Ramos (cell line): ENCODE results near the gene GLYR1.

Source experiments
- in situ Hi-C: fragments of 300-500 bp; cut with MboI; formaldehyde crosslinking; loops from one replicate; pipeline ENCODE4 v1.14.3; 2022; ENCODE audit warnings: low sequenced_read_pairs; ENCODE audit not compliant: unreplicated experiment

The GLYR1 gene

DNA sequence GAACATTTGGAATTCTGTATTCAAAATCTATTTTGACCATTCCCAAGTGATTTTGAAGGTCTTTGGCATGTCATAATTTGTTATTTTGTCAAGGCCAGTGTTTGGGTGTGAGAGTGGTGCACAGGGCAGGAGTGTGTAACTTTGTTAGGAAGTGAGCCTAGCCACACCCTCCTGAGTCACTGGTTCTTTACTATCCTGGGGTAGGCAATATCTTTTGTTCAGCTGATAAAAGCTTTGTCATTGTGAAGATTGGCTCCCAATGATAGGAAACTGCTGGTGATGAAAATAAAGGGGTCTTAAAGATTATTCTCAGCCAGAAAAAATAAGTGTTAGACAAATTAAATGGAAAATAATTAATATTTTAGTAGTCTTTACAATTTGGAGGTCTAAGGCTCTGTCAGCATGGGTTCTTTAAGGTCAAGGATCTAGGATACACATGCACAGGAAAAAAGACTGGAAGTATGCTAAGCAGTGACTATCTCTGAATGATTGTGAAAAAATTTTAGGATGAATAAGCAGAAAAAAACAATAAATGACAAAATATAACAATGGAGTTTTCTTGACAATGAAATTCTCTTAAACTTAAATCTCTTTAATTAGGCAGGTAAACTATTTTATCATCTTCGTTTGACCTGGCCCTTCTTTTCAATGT is 5.3 kb upstream of the GLYR1 start:
- in situ Hi-C loops, result no loop called here

DNA sequence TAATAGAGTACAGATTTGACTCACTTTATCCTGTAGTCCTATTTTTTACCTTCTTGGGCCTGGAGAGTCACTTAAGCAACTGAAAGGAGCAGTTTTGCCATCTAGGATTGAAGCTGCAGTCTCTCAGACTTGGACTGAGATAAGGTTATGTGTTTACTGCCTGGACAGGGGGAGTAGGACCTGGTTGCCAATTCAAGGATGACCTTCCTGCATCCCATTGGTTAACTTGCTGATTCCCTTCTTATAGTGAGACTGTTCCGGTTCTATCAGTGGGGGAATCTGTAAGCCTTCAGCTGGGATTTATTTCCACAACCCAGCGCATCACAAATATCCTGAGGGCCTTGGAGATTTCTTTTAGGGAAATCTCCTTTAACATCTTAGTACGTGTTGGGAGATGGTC is 3.1 kb upstream of the GLYR1 start:
- in situ Hi-C loops, result no loop called here

DNA sequence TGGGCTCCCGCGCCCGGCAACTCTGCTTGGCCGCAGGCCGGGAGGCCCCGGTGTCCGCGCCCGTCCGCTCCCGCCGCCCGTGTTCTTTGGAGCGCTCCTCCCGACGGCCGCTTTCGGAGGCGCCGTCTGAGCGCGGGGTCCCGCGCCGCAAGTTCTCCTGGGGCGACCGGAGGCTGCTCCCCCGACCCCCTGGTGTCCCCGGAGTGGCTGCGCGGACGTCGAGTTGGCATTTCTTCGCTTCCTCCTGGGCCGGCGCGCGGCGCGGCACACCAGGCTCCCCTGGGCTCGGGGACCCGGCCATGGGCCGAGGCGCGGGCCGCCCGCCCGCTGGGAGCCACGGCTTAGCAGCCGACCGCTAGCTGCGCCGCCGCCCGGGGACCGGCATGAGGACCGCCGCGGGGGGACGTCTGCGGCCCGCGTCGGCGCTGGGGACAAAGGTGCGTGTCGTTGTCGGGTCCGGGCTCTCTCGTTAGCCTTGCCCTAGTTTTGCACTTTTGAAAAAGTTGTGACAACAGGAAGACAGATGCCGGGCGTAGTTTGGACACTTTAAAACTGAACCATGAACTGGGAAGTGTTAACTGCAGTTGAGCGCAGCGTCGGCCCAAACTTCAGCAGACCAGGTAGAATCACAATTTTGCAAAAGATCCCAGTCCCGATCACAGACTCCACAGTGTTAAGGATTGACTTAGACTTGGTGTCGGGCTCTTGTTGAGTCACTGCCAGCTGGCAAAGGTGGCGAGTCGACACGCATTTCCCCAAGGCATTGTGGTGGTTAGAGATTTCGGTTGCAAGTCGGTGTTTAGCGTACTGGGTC is 893 bp upstream of the GLYR1 start:
- in situ Hi-C loops, result no loop called here

DNA sequence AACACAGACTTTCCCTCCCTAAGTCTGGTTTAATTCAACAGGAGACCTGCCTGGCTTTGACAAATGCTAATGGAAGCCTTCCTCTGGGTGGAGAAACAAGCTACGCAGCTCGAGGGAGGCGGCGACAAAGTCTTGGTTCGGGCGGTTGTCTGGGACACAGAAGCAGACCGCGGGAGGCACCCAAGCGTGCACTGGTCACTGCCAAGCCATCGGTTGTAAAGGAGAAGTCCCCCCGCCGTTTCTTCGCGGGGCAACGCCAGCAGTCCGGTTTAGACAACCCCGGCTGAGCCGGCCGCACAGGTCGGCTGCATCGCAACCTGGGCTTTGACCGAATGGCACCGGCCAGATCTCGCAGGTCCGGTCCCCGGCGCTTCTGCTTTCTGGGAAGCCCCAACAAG is 586 bp downstream of the GLYR1 start:
- in situ Hi-C loops, result no loop called here

DNA sequence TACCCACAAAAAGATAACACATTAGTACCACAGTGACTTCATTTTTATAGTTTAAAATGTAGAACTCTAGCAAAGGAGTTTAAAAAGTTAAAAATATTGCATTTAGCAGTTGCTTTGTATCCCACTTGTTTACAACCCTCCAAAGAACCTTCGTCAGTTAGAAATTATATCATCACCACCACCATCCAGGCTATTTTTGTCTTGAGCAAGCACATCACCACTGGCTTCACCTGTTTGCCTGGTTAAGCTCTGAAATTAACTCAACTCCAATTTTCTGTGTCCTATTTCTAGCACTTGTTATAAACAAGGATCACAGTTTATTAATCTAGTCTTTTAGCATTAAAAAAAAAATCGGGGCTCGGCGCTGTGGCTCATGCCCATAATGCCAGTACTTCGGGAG is 6.1 kb downstream of the GLYR1 start:
- in situ Hi-C loops, result no loop called here

DNA sequence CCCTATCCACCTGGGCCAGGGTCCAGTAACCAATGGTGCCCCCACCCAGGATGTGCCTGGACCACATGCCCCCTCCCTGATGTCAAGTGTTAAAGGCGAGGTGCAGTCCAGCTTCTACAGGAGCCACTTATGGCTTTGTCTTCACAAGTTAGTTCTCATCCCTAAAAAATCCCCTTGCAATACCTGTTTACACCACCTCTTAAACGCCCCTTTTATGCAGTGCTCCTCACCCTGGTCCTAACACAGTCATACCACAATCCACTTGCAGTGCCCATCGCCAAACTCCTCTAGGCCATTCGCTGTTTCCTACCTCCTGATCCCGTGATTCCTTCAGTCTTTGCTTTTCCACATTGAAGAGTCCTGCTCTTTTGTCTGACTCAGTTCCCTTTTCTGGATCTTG is 7.1 kb downstream of the GLYR1 start:
- in situ Hi-C loops, result no loop called here

DNA sequence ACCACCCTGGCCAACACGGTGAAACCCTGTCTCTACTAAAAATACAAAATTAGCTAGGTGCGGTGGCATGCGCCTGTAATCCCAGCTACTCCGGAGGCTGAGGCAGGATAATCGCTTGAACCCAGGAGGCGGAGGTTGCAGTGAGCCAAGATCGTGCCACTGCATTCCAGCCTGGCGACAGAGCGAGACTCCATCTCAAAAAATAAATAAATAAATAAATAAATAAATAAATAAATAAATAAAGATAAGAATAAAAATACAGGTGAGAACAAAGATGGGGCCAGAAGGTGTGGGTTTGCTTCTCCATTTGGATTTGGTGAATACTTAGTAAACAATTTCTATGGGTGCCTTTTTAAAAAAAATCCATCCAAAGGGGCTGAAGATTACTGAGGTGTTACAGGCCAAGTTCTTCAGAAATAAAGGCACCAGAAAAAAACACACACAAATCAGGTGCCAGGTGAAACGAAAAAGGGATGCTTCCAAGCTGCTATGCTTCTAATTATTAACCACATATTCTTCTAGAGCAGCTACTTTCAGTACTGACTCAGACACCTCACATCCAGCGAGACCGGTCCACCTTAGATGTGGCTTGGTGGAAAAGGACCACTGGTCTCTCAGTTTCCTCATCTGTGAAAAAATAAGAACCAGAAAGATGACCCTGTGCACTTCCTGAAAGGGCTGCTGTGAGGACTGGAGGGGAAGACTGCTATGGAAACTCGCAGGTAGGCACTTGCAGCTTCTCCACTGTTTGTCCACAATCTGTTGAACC is 9.2 kb downstream of the GLYR1 start:
- in situ Hi-C loops, result no loop called here

DNA sequence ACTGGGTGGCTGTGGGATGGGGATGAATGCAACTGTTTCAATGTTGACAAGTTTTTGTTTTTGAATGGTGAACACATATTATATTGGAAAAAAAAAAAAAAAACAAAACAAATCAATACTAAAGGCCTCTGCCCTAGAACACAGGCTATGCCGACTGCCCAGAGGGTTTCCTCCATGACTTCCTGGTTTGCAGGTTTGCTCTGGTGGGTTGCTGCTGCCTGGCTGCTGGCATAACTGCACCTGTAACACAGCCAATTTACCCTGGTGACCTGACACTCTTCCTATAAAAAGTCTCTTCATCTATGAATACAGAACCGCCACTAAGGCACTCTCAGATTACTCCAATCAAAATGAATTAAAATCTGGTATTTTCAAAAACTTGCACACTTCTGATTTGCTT is 10.4 kb downstream of the GLYR1 start:
- in situ Hi-C loops, result no loop called here

DNA sequence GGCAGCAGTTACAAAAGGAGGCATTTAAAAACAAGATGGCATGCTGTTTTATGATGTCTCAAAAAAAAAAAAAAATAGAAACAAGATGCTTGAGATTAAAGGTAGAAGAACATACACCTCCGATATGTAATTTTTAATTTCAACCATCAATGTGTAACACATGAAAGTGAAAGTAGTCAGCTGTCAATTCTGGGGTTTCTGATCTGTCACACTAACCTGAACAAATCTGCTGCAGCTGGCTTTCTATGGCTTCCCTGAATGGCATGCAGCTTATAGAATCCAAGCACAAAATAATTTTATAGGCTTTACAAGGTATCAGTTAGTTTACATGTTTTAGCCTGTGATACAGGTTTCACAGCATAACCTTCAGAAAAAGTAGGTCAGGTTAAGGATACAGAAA is 13.5 kb downstream of the GLYR1 start:
- in situ Hi-C loops, result no loop called here

DNA sequence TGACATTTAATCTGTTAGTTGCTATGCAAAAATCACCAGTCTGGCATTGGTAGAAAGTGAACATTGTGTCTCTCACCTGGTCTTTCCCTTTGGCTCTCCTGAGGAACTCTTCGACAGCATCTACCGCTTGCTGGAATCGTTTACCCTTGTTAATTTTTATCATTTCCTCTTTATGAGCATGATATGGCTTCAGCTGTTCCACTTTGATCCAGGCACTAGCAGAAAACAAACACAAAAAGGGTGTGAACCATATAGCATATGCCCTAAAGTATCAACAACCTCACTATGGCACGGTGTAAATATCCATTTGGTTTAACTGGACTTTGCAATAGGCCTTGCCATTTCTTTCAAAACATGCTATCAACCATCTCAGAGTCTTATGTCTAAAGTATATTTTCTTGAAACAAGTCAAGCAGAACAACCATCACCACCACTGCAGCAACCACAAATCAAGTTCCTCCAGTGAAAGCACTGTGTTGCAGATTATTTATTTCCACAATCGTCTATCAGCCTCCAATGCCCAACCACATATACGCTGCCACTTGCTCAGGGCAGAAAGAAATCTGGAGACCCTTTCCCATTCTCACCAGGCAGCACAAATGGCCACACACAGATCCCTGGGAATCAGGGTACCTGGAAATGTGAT is 14.3 kb downstream of the GLYR1 start:
- in situ Hi-C loops, result no loop called here

DNA sequence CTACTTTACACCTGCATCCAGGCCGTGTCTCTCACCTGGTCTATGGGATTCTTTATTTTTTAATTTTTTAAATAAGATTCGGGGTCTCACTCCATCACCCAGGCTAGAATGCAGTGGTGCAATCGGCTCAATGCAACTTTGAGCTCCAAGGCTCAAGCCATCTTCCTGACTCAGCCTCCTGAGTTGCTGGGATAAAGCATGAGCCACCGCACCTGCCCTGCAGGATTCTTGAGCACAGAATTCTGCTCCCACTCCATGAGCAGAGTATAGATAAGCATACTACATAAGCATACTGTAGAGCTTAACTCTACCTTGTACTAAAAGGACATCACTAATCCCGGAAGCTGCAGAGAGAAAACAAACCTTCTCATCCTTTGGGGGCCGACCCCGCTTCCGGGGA is 15.5 kb downstream of the GLYR1 start:
- in situ Hi-C loops, result no loop called here

DNA sequence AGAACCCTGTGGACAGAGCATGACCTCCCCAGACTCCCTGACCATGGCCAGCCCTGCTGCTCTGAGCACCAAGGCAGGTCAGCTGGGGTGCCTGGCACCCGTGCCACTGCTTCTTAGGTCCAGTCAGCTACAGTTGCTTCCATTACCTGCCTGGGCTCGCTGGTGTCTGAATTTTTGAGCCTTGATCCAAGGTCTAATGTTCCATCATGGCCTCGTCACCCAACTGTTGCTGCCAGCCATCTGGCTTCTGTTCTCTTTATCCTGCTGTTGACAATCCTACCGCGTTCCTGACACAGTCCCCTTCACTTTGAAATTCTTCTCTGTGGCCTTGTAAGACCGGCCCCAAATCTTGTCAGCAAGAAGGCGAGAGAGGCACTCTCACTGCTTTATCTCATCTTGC is 16.7 kb downstream of the GLYR1 start:
- in situ Hi-C loops, result no loop called here

DNA sequence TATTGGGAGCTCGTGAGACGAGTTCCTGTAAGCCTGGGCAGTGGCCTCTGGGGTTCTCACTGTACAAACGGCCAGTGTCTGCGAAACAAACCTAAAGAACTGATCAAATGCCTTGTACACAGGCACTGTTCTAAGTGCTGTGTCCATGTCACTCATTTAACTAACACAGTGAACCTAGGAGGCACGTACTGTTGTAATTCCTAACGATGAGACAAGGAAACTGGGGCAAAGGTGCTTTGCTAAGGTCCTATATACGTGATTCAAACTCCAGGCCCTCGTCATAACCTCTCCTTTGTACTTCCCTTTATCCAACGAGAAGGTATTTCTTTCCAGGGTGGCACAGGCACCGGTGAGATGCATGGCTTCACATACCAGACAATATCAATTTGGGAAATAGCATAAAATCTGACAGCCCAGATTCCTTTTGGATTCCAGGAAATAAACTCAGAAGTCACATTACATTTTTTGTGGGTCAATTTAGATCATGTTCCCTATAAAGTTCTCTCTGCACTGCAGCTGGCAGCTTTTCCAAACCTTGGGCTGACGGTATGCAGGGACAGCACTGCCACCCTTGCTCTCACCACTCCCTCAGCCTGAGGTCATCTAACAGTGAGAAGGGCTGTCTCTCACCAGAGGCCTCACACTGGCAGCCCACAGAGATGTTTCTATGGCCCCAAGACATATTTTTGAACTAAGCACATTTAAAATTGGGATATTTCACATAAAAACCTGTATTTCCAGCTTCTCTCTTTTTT is 18.3 kb downstream of the GLYR1 start:
- in situ Hi-C loops, result no loop called here

DNA sequence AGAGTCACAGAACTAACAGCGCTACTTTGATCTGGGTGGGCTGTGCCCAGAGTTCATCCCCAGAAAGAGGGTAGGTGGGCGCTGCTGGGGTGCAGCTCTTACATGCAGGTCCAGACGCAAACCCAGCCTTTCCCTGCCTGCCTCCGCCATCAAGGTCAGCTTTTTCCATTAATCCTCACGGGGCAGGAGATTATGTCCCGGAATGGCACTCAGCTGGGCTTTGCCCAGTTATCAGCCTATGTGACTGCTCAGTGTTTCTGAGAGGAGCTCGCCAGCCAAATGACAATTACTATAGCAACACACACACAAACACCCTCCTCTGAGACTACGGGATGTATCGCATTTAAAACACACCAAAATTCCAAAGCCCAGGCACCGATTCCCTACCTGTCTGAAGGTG is 20.1 kb downstream of the GLYR1 start:
- in situ Hi-C loops, result no loop called here

DNA sequence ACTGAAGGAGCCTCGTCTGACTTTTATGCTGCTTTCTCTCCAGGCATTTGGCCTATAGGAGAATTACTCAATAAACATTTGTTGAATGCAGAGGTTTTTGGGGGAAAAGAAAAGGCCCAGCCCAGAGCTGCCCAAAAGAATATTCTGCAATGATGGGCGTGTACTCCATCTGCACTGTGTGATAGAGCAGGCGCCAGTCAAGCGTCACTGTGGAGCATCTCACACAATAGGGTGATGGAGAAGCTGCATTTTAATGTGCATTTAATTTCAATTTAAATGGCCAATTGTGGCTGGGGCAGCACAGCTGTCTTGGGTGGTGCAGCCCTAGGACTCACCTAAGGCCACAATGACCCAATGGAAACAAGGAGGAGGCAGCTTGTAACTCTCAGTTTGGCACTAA is 20.6 kb downstream of the GLYR1 start:
- in situ Hi-C loops, result no loop called here

DNA sequence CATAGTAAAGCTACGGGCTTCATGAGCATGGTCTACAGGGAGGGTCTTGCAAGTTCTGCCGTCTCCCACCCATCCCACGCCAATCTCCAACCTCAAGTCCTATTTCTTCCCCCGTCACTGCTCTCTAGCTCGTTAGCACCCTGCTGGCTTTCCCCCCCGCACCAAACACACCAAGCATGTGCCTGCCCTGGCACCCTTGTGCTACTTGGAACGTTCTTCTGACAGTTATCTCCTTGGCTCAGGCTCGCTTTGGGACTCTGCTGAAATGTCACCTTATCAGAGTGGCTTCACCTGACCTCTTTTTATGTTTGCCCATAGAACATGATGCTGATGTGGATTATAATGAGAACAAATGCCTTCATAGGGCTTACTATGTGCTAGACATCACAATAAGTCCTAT is 21.9 kb downstream of the GLYR1 start:
- in situ Hi-C loops, result no loop called here

DNA sequence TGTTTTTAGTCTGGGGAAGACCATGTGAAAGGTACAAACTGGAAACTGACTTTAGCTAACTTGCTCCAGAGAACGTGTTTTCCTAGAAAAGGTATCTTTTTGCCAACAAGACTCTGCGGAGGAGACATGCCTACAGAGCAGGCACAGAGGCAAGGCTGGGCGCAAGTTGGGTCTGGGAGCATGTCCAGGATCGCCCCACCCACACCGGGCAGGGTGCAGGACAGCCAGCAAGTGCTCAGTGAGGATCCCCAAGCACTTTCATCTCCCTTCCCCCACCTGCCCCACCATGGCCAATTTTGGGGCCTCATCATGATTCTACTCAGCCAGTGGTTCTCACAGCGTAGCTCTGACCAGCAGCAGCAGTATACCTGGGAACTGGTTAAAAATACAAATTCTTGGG is 26.4 kb downstream of the GLYR1 start:
- in situ Hi-C loops, result no loop called here

DNA sequence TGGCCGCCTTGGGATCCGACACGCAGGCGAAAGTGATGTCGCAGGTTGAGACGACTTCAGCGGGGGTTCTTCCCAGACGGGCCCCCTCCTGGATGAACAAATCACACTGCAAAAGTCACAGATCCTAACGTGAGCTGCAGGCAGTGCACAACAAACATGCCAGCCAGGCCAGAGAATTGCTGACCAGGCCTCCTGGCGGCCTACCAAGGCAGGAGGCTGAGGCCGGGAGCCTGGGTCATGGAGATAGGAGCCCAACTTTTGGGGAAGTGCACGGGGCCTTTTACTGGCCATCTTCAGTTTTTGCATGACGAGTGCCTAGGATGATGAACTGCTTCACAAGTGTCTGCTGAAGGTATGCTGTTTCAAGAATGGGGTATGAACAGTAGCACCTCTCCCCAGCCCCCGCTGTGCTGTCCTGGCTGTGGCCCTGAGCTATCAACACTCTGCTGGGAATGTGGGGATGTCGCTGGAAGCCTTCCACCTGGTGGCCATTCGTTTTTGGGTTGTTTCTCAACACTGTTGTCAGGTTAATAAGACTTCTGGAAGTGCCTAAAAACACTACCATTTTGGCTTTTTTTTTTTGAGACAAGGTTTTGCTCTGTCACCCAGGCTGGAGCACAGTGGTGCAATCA is 32.4 kb downstream of the GLYR1 start:
- in situ Hi-C loops, result no loop called here

DNA sequence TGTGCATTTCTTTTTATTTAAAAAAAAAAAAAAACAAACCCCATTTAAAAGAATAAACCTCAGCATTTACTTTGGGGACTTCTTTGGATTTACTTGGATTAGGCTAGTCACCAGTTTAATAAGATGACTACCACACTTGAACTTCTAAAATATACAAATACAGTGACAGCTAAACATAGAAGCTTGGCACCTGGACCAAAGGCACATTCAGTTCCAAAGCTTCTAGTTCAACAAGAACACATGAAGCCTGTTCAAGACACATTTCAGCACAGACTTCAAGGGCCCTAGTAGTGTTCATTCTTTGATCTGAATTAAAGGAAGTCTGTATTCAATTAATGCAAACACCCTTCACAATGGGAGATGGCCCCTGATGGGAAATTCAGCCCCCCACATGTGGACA is 33.0 kb downstream of the GLYR1 start:
- in situ Hi-C loops, result no loop called here
